K562 (cell line): ENCODE measurements around the gene BANP. TPM values are rescaled to one million over a fixed set of nuclear protein-coding genes. Genes with fewer than 3 reads are reported as not detected.

Experiments used
- ATAC-seq: fragments of 200-7000 bp; cut with Tn5 transposase; 3 replicates; pipeline ENCODE4 v1.9.1; 2020; ENCODE audit warnings: moderate library complexity
- BruUV-seq: library from RNA; stranded (reverse); fragments of 400-500 nt; replicated peaks from 2 replicates; lab custom pipeline; 2021; lab: Mats Ljungman, UMichigan
- CTCF ChIA-PET: fragments of 300-600 bp; formaldehyde crosslinking; extraction: SDS; loops from one replicate; lab custom pipeline; 2021; ENCODE audit warnings: low intra/inter-chr PET ratio; lab: Yijun Ruan, JAX
- POLR2A ChIA-PET: fragments of 300-600, 350-650 bp; sonication (Branson Sonifier 250); formaldehyde crosslinking; extraction: SDS; loops from one replicate; lab custom pipeline; 2021; ENCODE audit warnings: antibody characterized with exemption, inconsistent platforms; lab: Yijun Ruan, JAX
- DNase-seq, 4 experiments: peaks; one replicate each; pipeline versions ENCODE4 v3.0.0 to v3.0.0-alpha.2; 2011 to 2018; ENCODE audit warnings: low spot score in 3 of 4, mixed read lengths in 3 of 4; ENCODE audit errors: extremely low read depth in 1 of 4
- FAIRE-seq: peaks from 2 replicates; lab custom pipeline; 2011; peaks lifted over from hg19 to GRCh38; lab: Jason Lieb, UNC
- H2AFZ ChIP-seq: 2 replicates; pipeline ENCODE4 v1.6.0; 2011; ENCODE audit warnings: low read depth, low read length, control low read depth, inconsistent platforms
- H3K27ac ChIP-seq: fragments of 200-600 bp; 3 replicates; pipeline ENCODE4 v1.8.0; 2011; ENCODE audit warnings: low read depth, mild to moderate bottlenecking, control low read depth, inconsistent platforms, low read length, moderate library complexity, mixed read lengths; ENCODE audit errors: extremely low read depth
- H3K27me3 ChIP-seq, 2 experiments: fragments of 300-600 bp in 1 of 2; 2 replicates in 1 of 2; 3 replicates in 1 of 2; pipeline versions ENCODE4 v1.6.0 to v1.8.0; 2011; ENCODE audit warnings: inconsistent platforms in 2 of 2, low read length in 2 of 2, mild to moderate bottlenecking in 1 of 2, mixed read lengths in 1 of 2, moderate library complexity in 1 of 2; ENCODE audit not compliant: control insufficient read depth in 2 of 2, insufficient read depth in 2 of 2
- H3K36me3 ChIP-seq: fragments of 300-600 bp; 3 replicates; pipeline ENCODE4 v1.8.0; 2011; ENCODE audit warnings: mild to moderate bottlenecking, low read length, inconsistent platforms; ENCODE audit not compliant: control insufficient read depth, insufficient read depth
- H3K4me1 ChIP-seq, 2 experiments: fragments of 200-600 bp in 1 of 2; replicated peaks in 1 of 2; 2 replicates in 1 of 2; 3 replicates in 1 of 2; pipeline versions ENCODE4 v1.5.1 to v1.8.0; 2011; ENCODE audit warnings: inconsistent platforms in 2 of 2, low read length in 2 of 2, mild to moderate bottlenecking in 1 of 2, mixed read lengths in 1 of 2, moderate library complexity in 1 of 2; ENCODE audit not compliant: control insufficient read depth in 2 of 2, insufficient read depth in 2 of 2
- H3K4me2 ChIP-seq: 2 replicates; pipeline ENCODE4 v1.6.1; 2011; ENCODE audit warnings: low read length, control low read depth, inconsistent platforms, mixed read lengths; ENCODE audit not compliant: insufficient read depth
- H3K4me3 ChIP-seq: fragments of 200-600 bp; sonication (generic), shearing (Covaris generic); 2 replicates; pipeline ENCODE4 v1.5.1; 2016; ENCODE audit warnings: control low read depth, inconsistent platforms
- H3K79me2 ChIP-seq: fragments of 200-600 bp; 3 replicates; pipeline ENCODE4 v1.8.0; 2011; ENCODE audit warnings: low read length, inconsistent platforms; ENCODE audit not compliant: control insufficient read depth, insufficient read depth
- H3K9ac ChIP-seq, 2 experiments: 2 replicates each; pipeline versions ENCODE4 v1.6.0 to v1.6.1; 2011; ENCODE audit warnings: low read depth in 2 of 2, low read length in 2 of 2, control low read depth in 1 of 2, inconsistent platforms in 1 of 2, mild to moderate bottlenecking in 1 of 2, mixed read lengths in 1 of 2; ENCODE audit not compliant: insufficient read depth in 1 of 2
- H3K9me1 ChIP-seq: one replicate; pipeline ENCODE4 v1.6.0; 2011; ENCODE audit warnings: inconsistent platforms, mild to moderate bottlenecking, low read length, moderate library complexity; ENCODE audit not compliant: control insufficient read depth, insufficient read depth
- H3K9me3 ChIP-seq: replicated peaks from 2 replicates; pipeline ENCODE4 v1.5.1; 2011; ENCODE audit warnings: low read depth, low read length, inconsistent platforms; ENCODE audit not compliant: control insufficient read depth, insufficient read depth
- H4K20me1 ChIP-seq: replicated peaks from 2 replicates; pipeline ENCODE4 v1.6.1; 2011; ENCODE audit warnings: low read length, inconsistent platforms, mixed read lengths; ENCODE audit not compliant: control insufficient read depth, insufficient read depth
- EP300 ChIP-seq: IDR thresholded peaks from 2 replicates; pipeline ENCODE4 v1.6.1; 2012; ENCODE audit warnings: low read length, improper control_type of control experiment
- NEUROD1 ChIP-seq: fragments of 150-350 bp; IDR thresholded peaks from 2 replicates; pipeline ENCODE4 v1.6.1; 2014; ENCODE audit warnings: borderline replicate concordance, low read length, low read depth; ENCODE audit not compliant: partially characterized antibody
- NFE2L1 ChIP-seq: fragments of 450-650 bp; IDR thresholded peaks from 2 replicates; pipeline ENCODE4 v1.6.1; 2016; ENCODE audit warnings: missing genetic modification characterization, low read depth, mild to moderate bottlenecking, missing compliant biosample characterization, moderate library complexity, borderline replicate concordance
- ZNF175 ChIP-seq: fragments of 200-800 bp; sonication (Bioruptor generic); IDR thresholded peaks from 2 replicates; pipeline ENCODE4 v1.6.1; 2016; ENCODE audit warnings: low read depth, mild to moderate bottlenecking, missing genetic modification characterization, missing compliant biosample characterization
- ZNF311 ChIP-seq: fragments of 250-450 bp; sonication (Bioruptor Pico); IDR thresholded peaks from 2 replicates; pipeline ENCODE4 v1.4.0; 2020; ENCODE audit warnings: mild to moderate bottlenecking, moderate library complexity
- WGBS: fragments of 100-300 bp; shearing (Covaris generic); methylation state at CpG from one replicate; pipeline ENCODE4 v1.1.6; 2016; ENCODE audit warnings: low coverage, mixed read lengths; ENCODE audit not compliant: insufficient coverage; ENCODE audit errors: missing lambda C conversion rate; 5-methylcytosine and 5-hydroxymethylcytosine counted together
- in situ Hi-C: fragments of 300-500 bp; cut with MboI; formaldehyde crosslinking; loops from 4 replicates; pipeline ENCODE4 v1.15.0; 2018; ENCODE audit warnings: inconsistent platforms, mixed read lengths
- intact Hi-C: fragments of 100-400 bp; cut with micrococcal nuclease; formaldehyde crosslinking; loops from 2 replicates; pipeline ENCODE4 v1.14.2; 2022
- polyA plus RNA-seq, 8 experiments: library from polyadenylated mRNA; depleted of rRNA in 4 of 8; stranded (reverse) in 5 of 8; unstranded in 3 of 8; fragments of >200 nt; fragmentation: Nextera tagmentation in 2 of 8; fragmentation: Illumina TruSeq in 1 of 8; extraction: Ambion mirVana in 2 of 8; extraction: Trizol in 1 of 8; gene quantifications; 2 replicates each; pipeline versions ENCODE4 v1.2.1 to v1.2.3, GENCODE V29; 2011 to 2014; ENCODE audit warnings: inconsistent platforms in 1 of 8, missing spikeins in 1 of 8
- total RNA-seq, 7 experiments: library from RNA; depleted of rRNA in 6 of 7; stranded (reverse); fragments of >200 nt in 6 of 7; fragmentation: Illumina TruSeq in 2 of 7; extraction: Trizol in 2 of 7; gene quantifications; 2 replicates each; pipeline versions ENCODE4 v1.2.1 to v1.2.3, GENCODE V29; 2011 to 2021; ENCODE audit warnings: low replicate concordance in 1 of 7
- TF ChIP-seq, protein P1 (sequence below): sonication (generic); formaldehyde crosslinking; IDR thresholded peaks from 2 replicates; pipeline ENCODE4 v1.9.0; 2022; ENCODE audit warnings: mild to moderate bottlenecking, missing genetic modification reagents
- TF ChIP-seq, protein P2 (sequence below): fragments of 450-650 bp; IDR thresholded peaks from 2 replicates; pipeline ENCODE4 v1.6.1; 2014; ENCODE audit warnings: low read depth, mild to moderate bottlenecking, moderate library complexity, borderline replicate concordance
- TF ChIP-seq, protein P3 (sequence below), 2 experiments: IDR thresholded peaks; 2 replicates each; pipeline ENCODE4 v1.6.1; 2011; ENCODE audit warnings: borderline replicate concordance in 1 of 2, control low read depth in 1 of 2, low read depth in 1 of 2, low read length in 1 of 2, mild to moderate bottlenecking in 1 of 2, mixed read lengths in 1 of 2, moderate library complexity in 1 of 2; ENCODE audit not compliant: insufficient read depth in 1 of 2, insufficient read length in 1 of 2, poor library complexity in 1 of 2, severe bottlenecking in 1 of 2; ENCODE audit errors: extremely low read depth in 1 of 2
- TF ChIP-seq, protein P4 (sequence below): fragments of 450-650 bp; IDR thresholded peaks from 2 replicates; pipeline ENCODE4 v1.6.1; 2018; ENCODE audit warnings: mild to moderate bottlenecking, low read depth; ENCODE audit not compliant: partially characterized antibody
- TF ChIP-seq, protein P5 (sequence below): sonication (generic); formaldehyde crosslinking; IDR thresholded peaks from 2 replicates; pipeline ENCODE4 v1.8.0; 2022; ENCODE audit warnings: mild to moderate bottlenecking, missing genetic modification reagents
- TF ChIP-seq, protein P6 (sequence below): sonication (generic); formaldehyde crosslinking; IDR thresholded peaks from 2 replicates; pipeline ENCODE4 v1.8.1; 2022; ENCODE audit warnings: missing genetic modification reagents

The BANP gene
- total and polyA plus RNA-seq, 9 of the 15 experiments (the other 6 are each of a cell fraction or from before 2014, with no cell fraction given): 4.6 to 22.1 (median 15.6) TPM

DNA sequence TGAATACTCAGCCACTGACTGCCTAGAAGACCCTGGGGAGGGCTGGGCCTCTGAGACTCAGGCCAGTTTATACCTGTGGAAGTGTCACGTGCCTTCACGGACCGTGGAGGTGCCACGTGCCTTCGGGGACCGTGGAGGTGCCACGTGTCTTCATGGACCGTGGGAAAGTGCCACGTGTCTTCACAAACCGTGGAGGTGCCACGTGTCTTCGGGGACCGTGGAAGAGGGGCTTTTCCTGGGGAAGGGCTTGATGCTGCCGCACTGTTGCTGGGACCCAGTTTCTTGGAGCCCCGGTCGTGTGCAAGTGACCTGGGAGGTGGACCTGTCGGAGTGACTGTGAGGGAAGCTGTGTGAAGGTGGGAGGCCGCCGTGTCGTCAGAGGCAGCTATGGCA, 166.2 kb downstream of the BANP start:
- intact Hi-C loops (no loop called here), in situ Hi-C loops (no loop called here)
- Histone ChIP-seq H3K27ac (no peak overlapping the region), H3K9ac (no peak overlapping the region), H3K9me3 (no peaks in the 10 kb centered on the region), H2AFZ (no peak overlapping the region), H3K4me1 (peaks cover 0 to 11% of the 10 kb centered on the region in 2 experiments; a peak in 2 of 5 replicates), H3K4me3 (no peak overlapping the region), H4K20me1 (0 out of 2 replicates have a peak, but pooled peaks cover 5% of the 10 kb centered on the region), H3K4me2 (no peak overlapping the region), H3K79me2 (no peaks in the 10 kb centered on the region), H3K27me3 (peaks cover 11 to 71% of the 10 kb centered on the region in 2 experiments; a peak in 4 of 5 replicates), H3K9me1 (no peaks in the 10 kb centered on the region), H3K36me3 (no peaks in the 10 kb centered on the region)
- ATAC-seq (no peak), FAIRE-seq (no peak), DNase-seq (no peak)
- CTCF ChIA-PET: no interaction called here
- POLR2A ChIA-PET: no interaction called here
- WGBS: 10% methylated on average over 13 of the region's 20 CpGs
- no TSS peak for BruUV-seq
- TF ChIP-seq, protein P1, sequence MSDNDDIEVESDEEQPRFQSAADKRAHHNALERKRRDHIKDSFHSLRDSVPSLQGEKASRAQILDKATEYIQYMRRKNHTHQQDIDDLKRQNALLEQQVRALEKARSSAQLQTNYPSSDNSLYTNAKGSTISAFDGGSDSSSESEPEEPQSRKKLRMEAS (CRISPR knock-in tag): peak; percentile 46; the same call in 1 of the 2 replicates
- TF ChIP-seq ZNF311 (no peak), ZNF175 (CRISPR knock-in tag) (no peak), NEUROD1 (no peak), NFE2L1 (tag) (no peak), EP300 (no peak)
- TF ChIP-seq, protein P2, sequence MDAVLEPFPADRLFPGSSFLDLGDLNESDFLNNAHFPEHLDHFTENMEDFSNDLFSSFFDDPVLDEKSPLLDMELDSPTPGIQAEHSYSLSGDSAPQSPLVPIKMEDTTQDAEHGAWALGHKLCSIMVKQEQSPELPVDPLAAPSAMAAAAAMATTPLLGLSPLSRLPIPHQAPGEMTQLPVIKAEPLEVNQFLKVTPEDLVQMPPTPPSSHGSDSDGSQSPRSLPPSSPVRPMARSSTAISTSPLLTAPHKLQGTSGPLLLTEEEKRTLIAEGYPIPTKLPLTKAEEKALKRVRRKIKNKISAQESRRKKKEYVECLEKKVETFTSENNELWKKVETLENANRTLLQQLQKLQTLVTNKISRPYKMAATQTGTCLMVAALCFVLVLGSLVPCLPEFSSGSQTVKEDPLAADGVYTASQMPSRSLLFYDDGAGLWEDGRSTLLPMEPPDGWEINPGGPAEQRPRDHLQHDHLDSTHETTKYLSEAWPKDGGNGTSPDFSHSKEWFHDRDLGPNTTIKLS: no peak
- TF ChIP-seq, protein P3, sequence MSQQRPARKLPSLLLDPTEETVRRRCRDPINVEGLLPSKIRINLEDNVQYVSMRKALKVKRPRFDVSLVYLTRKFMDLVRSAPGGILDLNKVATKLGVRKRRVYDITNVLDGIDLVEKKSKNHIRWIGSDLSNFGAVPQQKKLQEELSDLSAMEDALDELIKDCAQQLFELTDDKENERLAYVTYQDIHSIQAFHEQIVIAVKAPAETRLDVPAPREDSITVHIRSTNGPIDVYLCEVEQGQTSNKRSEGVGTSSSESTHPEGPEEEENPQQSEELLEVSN (IDR thresholded peaks at IDR 0.05; ENCODE audit: borderline replicate concordance in 1 of 2, extremely low read depth in 1 of 2, insufficient read depth in 1 of 2, insufficient read length in 1 of 2, low read depth in 1 of 2, low read length in 1 of 2, poor library complexity in 1 of 2, severe bottlenecking in 1 of 2): peak in 1 of 2 experiments; percentile 35
- TF ChIP-seq, protein P4, sequence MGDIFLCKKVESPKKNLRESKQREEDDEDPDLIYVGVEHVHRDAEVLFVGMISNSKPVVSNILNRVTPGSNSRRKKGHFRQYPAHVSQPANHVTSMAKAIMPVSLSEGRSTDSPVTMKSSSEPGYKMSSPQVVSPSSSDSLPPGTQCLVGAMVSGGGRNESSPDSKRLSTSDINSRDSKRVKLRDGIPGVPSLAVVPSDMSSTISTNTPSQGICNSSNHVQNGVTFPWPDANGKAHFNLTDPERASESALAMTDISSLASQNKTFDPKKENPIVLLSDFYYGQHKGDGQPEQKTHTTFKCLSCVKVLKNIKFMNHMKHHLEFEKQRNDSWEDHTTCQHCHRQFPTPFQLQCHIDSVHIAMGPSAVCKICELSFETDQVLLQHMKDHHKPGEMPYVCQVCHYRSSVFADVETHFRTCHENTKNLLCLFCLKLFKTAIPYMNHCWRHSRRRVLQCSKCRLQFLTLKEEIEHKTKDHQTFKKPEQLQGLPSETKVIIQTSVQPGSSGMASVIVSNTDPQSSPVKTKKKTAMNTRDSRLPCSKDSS: no peak
- TF ChIP-seq, protein P5, sequence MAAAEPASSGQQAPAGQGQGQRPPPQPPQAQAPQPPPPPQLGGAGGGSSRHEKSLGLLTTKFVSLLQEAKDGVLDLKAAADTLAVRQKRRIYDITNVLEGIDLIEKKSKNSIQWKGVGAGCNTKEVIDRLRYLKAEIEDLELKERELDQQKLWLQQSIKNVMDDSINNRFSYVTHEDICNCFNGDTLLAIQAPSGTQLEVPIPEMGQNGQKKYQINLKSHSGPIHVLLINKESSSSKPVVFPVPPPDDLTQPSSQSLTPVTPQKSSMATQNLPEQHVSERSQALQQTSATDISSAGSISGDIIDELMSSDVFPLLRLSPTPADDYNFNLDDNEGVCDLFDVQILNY (CRISPR knock-in tag): no peak
- TF ChIP-seq, protein P6, sequence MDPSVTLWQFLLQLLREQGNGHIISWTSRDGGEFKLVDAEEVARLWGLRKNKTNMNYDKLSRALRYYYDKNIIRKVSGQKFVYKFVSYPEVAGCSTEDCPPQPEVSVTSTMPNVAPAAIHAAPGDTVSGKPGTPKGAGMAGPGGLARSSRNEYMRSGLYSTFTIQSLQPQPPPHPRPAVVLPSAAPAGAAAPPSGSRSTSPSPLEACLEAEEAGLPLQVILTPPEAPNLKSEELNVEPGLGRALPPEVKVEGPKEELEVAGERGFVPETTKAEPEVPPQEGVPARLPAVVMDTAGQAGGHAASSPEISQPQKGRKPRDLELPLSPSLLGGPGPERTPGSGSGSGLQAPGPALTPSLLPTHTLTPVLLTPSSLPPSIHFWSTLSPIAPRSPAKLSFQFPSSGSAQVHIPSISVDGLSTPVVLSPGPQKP: no peak
